HG03442 (cell line): ENCODE data around the gene KCNH1.

Source experiments
- ATAC-seq: cut with Tn5 transposase; IDR thresholded peaks from one replicate; pipeline ENCODE4 v1.9.1; 2021; ENCODE audit warnings: mild to moderate bottlenecking, moderate library complexity; ENCODE audit not compliant: unreplicated experiment

Gene KCNH1

DNA sequence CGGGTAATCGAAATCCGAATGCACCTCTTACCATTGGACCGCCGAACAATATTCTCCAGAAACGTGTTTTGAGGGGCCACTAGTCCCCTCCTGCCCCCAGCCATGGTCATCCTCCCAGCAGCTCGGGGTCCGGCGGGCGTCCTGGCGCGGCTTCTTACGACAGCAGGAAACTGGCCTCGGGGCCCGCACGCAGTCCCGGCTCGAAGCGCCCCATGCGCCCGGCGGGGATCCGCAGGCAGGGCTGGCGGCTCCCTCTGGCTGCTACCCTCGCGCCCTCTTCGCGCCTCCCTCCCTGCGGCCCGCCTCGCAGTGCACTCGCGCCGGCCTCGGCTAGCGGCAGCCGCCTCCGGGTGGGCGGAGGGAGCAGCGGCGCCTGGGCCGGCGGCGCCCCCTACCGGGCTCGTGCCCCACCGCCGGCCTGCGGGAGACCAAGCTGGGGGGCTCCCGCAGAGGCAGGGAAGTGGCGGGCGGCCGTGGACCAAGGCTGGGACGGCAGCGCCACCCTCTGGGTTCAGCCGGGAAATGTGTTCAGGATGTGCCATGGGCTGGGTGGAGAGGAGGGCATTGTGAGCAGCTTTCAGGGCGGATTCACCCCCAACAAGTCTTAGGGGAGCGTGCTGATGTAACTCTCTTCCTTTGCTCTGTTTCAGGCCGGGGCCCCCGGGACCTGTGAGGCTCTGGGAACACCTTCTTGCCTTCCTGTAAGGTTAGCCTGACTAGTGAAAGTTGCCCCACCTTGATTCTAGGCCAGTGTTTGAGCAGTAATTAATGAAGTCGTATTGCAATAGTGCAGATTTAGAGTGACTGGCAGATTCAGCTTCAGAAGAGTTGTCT lies at the start of gene KCNH1:
Gene KCNH1 (minus strand): TSS at position 313 of the 834 bp plus-strand sequence. CDS start 203 bp downstream, at position 110.
- peak; percentile 93 for ATAC-seq

DNA sequence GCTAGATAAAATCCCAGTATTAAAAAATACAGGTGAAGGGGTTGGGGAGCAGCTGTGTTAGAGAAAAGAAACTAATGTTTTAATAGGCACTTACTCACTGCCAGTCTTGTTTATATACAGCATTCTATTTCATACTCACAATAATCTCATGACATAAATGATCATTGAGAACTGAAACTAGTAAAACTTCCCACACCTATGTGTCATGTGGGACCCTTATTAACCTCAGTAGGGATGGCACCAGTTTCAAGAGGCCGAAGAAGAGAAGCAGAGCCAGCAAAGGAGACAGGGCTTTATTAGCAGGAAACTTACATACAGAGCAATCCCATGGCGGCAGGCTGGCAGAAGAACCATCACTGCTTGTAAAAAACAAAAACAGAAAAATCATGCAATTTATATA lies 48.8 kb upstream of the KCNH1 start:
- no peak for ATAC-seq

GRCh38 chr1:211174375-211174774 lies 40.4 kb upstream of the KCNH1 start:
- ATAC-seq, result no peak

DNA sequence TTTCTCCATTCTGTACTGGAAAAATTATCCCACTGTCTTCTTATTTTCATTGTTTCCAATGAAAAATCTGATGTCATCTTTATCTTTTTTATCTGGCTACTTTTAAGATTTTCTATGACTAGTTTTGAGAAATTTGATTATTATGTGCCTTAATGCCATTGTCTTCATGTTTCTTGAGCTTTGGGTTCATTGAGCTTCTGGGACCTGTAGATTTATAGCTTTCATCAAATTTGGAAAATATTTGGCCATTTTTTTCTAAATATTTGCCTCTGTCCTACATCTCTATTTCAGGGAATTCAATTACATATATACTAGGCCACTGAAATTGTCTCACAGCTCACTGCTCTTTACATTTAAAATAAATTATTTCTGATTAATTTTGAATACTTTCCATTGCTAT lies 38.7 kb upstream of the KCNH1 start:
- ATAC-seq, result no peak

DNA sequence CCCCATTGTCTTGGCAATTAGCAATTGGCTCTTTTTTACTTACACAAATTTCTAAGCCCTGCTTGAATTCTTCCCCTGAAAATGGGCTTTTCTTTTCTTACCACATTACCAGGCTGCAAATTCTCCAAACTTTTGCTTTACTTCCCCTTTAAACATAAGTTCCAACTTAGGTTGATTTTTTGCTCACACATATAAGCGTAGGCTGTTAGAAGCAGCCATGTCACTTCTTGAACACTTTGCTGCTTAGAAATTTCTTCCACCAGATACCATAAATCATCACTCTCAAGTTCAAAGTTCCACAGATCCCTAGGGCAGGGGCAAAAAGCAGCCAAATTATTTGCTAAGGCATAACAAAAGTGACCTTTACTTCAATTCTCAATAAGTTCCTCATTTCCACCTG lies 35.4 kb upstream of the KCNH1 start:
- ATAC-seq, result no peak

GRCh38 chr1:211158866-211159265 lies 24.9 kb upstream of the KCNH1 start:
- ATAC-seq, result no peak

GRCh38 chr1:211155040-211155439 lies 21.1 kb upstream of the KCNH1 start:
- no peak for ATAC-seq

- ATAC-seq, result no peak
Measured at GRCh38 chr1:211153932-211154331, 20.0 kb upstream of the KCNH1 start.

- ATAC-seq, result no peak
Measured at GRCh38 chr1:211148366-211148765, 14.4 kb upstream of the KCNH1 start.

DNA sequence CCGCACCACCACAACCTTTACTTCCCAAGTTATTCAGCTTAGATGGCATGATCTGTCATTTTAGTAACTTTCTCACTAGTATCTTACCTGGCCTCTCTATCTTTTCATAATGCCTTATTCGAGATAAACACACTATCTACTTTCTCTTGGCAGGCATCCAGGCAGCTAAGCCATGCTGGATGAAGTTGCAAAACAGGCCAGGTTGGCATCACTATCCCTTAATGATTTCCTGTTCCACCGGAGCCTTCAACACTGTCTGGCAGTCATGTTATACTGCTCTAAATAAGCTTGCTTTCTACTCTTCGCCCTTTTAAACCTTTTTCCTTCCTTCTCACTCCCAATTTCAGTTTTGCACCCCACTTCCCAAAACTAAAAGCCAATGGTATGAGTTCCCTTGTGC lies 12.0 kb upstream of the KCNH1 start:
- no peak for ATAC-seq

GRCh38 chr1:211135342-211135950 lies 1.5 kb upstream of the KCNH1 start:
- peak; percentile 30 for ATAC-seq

DNA sequence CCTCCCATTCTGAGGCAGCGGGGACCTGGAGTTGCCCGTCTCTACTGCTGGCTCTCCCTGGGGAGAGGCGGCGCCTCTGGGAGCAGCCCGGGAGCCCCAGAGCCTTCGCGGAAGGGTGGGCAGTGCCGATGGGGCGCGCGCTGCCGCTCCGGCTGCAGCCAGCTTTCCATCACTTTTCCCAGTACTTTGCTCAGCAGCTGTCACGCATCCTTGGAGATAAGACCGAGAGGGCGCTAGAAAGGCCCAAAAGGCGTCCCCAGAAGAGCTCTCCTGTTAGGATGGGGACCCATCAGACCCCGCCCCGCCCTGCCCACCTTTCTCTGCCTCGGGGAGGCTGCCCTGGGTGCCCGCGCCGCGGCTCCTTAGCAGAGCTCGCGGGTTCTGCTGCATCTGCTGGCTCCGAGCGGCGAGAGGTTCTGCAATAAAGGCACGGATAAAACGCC lies 534 bp downstream of the KCNH1 start:
- ATAC-seq, result no peak

GRCh38 chr1:211132721-211133392 lies 1.1 kb downstream of the KCNH1 start:
- no peak for ATAC-seq

DNA sequence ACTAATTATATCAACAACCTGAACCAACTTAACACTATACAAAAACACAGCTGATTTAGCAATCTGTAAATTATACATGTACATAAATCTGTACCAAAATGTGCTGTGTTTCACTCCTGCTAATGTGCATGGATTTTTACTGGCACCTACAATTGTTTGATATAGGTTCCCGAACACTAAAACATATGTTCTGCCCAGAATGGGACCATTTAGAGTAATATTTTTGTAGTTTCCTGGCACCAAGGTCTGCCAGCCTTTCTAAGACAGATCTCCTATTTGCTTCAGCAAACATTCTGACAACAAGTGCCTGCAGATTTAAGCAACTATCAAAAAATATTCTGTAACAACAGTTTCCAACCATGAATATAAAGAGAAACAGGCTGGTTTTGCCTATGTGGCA lies 4.2 kb downstream of the KCNH1 start:
- ATAC-seq, result no peak

- ATAC-seq, result no peak
Measured at GRCh38 chr1:211127166-211127565, 6.8 kb downstream of the KCNH1 start.

GRCh38 chr1:211126622-211127021 lies 7.3 kb downstream of the KCNH1 start:
- ATAC-seq, result no peak

DNA sequence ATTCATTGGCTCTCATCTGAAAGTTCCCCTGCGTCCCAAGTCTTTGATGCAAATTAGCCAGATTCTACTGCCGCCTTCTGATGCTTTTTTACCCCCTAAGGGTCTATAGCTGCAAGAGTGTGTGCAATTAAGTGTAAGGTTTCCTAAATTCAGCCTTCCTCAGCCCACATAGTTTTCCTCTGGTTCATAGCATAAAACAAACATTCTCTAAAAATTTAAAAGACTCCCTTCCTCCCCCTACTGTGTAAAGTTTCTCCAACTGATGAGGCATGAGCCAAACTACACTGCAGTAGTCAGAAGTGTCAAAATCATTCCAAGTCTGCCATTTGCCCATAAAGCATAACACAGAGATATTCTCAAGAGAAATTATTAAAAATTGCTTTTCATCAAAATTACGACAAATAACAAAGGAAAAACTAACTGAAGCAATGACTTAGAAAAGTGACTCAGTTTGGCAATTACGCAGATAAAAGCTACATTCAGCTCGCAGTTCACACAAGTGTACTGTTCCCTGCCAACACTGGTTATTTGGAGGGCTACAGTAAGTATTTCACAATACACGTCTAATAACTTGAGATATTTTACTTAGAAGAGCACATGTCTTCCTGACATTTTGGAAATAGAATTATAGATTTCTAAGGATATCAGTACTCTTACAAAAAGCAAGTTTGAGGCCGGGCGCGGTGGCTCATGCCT lies 15.4 kb downstream of the KCNH1 start:
- no peak for ATAC-seq

- no peak for ATAC-seq
Measured at GRCh38 chr1:211114446-211114845, 19.5 kb downstream of the KCNH1 start.

DNA sequence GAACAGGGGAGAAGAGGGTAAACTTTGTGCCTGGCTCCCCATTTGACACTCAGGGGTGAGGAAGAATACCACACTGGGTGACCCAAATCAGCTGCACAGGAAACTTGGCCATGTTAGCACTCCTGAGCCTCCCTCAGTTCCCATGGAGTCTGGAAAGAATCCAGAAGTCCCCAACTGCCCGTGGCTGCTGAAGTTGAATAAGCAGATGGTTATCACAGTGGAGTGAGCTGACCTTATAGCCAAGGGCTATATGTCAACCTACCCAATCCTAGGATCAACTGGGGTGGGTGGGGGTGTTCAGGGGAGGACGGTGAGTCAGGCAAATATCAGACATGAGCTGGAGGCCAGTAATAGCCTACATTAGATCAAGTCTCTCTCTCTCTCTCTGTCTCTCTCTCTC lies 20.4 kb downstream of the KCNH1 start:
- ATAC-seq, result no peak

- no peak for ATAC-seq
Measured at GRCh38 chr1:211111351-211111750, 22.6 kb downstream of the KCNH1 start.

- ATAC-seq, result no peak
Measured at GRCh38 chr1:211101481-211101880, 32.5 kb downstream of the KCNH1 start.
